CD4-positive, alpha-beta T cell treated with Interleukin-15 for 1 hour (primary cell): ENCODE data around the gene SCGB3A1.

Experiments used
- DNase-seq: peaks from one replicate; pipeline ENCODE4 v3.0.0-alpha.2; 2020

SCGB3A1 gene

DNA sequence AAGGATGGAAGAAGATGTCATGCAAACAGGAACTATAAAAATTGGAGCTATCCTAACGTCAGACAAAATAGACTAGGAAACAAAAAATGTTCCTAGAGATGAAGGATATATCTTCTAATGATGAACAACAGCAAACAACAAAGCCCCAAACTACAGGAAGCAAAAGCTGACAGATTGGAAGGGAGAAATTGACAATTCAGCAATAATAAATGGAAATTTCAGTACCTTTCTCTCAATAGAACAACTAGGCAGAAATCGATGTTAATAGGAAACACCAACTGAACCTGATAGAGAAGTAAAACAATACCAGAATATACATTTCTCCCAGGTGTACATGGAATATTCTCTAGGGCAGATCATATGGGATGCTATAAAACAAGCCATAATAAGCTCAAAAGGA is 7.6 kb downstream of the SCGB3A1 start:
- no peak for DNase-seq

DNA sequence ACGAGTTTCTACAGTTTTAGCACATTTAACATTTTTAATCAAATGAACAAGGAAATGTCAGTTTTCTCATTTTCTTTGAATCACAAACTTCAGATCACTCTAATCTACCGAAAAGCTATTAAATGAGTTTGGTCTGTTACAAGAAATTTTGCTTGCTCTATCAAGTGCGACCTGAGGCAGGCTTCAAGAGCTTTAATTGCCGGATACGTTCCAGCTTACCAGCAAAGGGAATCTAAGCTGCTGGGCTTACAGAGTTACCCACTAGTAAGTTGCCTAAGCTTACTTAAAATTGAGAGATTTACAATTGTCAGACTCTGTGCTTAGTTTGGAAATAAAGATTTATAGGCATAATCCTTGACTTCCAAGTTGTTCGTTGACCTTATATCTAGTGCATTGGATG is 10.6 kb downstream of the SCGB3A1 start:
- no peak for DNase-seq

DNA sequence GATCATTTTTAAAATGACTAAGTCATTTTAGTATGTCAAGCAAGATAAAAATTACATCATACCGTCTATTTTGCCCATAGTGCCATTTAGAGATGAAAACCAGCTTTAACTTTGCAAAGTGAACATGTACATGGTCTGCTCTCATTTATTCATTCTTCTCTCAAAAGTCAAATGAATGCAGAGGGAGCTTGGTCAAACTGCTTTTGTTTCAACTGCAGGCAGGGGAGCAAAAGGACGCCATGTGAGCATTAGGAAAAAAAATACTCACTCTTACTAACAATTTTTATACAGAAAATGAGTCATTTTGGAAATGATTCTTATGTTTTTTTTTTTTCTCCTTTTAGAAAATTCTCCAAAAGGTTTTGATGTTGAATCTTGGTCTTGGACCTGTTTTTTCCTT is 15.7 kb downstream of the SCGB3A1 start:
- DNase-seq = no peak

DNA sequence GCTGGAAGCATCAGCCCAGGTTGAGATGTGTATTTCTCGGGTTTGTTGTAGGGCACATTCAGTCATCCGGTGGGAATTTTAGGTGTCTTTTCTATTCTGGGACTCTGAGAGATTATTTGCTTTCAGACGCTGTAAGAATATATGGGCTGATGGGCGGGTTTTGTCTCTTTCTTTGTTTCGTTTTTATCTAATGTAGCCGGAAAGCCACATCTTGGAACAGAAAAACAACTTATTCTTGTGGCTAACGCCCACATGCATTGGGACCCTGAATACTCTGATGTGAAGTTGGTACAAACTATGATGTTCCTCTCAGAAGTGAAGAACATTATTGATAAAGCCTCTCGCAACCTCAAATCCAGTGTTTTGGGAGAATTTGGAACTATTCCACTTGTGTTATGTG is 22.4 kb downstream of the SCGB3A1 start:
- no peak for DNase-seq

DNA sequence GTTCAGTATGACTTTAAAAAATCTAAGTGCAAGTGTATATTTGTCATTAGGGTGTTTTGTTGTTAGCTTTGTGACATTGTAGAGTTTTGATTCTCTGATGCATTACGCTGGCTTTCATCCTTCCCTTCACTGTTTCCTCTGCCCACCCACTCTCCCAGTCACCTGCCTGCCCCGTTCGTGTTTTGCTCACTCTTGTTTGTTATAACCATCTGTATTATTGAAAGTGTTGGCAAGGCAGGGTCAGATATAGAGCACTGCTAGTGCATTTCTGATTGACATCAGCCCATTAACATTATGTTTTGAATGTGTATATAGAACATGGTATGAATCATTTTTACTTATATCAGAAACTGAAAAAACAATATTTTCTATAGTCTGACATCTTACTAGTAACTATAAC is 27.3 kb downstream of the SCGB3A1 start:
- no peak for DNase-seq

DNA sequence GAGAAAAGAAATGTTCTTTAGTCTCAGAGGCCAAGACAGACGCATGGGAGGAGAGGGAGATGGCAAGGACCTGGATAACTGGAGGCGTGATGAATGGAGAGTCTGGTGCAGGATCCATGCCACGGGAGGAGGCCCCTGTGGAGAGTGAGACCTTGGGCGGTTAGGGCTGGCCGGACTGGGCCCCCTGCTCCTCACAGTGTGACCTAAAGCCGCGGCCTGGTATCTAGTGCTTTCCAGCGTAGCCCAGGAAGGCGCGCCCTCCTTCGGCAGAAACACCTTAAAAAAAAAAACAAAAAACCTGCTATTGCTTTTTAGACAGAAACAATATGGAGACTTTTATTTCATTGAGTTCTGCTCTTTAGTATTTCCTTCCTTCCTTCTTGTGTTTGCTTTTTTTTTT is 33.1 kb downstream of the SCGB3A1 start:
- DNase-seq = no peak

DNA sequence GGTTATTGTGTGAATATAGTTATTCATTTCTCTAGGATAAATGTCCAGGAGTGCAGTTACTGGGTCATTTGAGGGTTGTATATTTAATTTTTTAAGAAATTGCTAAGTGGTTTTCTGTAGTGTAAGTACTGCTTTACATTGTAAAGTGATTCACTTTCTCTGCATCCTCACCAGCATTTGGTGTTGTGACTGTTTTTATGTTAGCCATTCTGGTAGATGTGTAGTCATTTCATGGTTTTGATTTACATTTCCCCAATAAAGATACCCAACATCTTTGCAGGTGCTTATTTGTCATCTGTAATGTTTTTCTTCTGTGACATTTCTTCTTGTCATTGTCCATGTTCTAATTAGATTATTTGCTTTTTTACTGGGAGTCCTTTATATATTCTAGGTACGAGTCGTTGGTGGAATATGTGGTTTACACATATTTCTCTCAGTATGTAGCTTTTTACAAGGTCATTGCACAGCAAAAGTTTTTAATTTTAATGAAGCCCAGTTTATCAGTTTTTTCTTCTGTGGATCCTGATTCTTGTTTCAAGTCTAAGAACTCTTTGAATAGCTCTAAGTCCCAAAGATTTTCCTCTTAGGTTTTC is 34.0 kb downstream of the SCGB3A1 start:
- no peak for DNase-seq

DNA sequence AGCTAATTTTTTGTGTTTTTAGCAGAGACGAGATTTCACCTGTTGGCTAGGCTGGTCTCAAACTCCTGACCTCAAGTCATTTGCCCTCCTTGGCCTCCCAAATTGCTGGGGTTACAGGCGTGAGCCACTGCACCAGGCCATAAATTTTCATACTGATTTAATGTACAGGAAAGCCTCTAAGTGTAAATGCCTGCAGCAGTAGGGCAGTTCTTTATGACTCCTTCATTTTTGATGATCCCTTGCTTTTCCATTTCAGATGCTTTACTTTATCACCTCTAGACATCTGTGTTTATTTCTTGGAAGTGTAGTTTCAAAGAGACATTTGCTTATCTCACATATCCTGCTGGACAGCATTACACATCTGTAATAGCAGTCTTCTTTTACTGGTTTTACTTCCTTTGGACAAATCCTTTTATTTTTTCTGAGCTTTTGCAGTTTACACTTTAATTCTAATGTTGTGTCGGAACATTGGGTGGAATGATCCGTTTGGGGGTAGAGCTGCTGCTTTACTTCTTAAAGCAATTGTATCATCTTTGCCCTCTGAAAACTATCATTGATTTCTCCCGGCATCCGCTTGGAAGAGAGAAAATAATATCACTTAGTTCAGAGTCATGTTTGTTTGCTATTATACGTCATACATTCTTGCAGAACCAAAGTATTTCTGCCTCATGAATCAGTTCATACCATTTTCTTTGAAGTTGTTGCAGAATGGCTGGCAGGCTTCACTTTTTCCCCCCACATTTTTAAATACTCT is 36.0 kb downstream of the SCGB3A1 start:
- DNase-seq = no peak

DNA sequence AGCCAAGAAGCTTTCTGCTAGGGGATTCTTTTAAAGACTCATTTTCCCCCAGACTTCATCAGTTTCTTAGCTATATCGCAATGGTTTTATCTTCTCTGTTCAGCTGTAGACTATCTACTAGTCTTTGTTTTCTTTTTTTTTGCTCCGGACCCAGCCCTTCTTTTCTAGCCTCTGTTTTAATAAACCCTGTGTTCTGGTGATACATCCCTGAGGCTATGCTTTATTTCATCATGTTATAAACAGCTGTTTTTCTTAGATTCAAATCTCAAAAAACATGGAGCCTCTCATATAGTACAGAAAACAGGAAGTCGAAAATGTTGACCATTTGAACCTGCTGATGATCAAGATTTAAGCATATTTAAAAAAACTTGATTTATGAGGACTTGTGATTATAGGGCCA is 37.8 kb downstream of the SCGB3A1 start:
- no peak for DNase-seq

DNA sequence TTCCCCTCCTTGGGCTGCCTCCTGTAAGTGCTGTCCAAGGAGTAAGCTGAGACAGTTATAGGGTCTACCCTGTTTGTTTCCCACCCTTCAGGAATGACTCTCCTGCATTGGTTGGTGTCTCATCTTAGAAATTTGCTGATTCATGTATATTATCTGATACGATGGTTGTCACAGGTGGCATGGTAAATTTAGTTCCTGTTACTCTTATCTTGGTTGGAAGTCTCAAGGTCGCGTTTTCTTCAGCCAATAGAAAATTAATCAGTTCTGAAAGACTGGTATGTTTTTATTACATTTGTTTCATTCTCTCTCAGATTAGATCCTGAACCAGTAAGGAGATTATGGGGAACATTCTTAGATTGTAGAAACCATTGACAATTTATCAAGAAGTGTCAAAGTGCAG is 42.7 kb downstream of the SCGB3A1 start:
- no peak for DNase-seq

DNA sequence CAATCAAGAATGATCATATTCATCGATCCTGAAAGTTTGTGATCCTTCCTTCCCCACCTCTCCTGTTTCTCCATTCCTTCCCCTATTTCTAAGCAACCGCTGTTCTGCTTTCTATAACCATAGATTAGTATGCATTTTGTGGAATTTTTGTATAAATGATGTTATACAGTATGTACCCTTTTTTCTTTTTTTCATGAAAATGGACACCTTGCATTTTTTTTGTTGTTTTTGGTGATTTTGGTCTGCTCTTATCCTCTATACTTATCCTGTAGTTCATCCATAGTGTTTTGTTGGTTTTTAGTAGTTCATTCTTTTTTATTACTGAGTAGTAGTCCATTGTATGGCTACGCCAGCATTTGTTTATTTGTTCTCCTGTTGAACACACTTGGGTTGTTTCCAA is 46.1 kb downstream of the SCGB3A1 start:
- no peak for DNase-seq

DNA sequence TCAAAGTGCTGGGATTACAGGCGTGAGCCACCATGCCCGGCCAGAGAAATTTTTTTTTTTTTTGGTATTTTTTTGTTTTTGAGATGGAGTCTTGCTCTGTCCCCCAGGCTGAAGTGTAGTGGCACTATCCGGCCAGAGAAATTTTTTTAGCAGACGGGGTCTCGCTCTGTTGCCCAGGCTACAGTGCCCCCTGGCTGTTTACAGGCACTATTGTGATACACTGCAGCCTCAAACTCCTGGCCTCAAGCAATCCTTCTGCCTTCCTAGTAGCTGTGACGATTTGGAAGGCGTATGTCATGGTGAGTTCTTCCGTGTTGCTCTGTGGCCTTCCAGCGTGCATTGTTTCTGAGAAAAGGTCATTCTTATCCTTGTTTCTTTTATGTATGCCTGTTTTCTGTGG is 49.6 kb downstream of the SCGB3A1 start:
- no peak for DNase-seq
